ENCODE data around the gene ATM.
"Not testable (repeated sequence)": the region's sequence is repeated elsewhere in the genome, so short reads cannot be mapped to it uniquely, and the experiment has no call there.

ATM gene

DNA sequence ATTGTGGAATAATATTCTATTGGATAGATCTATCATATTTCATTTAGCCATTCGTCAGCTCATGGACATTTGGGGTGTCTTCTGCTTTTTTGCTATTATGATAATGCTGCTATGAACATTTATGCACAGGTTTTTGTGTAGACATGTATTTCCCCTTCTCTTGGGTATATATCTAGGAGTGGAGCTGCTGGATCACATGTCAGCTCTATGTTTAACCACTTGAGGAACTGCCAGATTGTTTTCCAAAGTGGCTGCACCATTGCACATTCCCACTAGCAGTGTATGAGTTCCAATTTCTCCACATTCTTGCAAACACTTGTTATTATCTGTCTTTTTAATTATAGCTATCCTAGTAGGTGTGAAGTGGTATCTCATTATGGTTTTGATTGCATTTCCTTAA is 169.5 kb downstream of the ATM start:
- TF ChIP-seq, protein P1, sequence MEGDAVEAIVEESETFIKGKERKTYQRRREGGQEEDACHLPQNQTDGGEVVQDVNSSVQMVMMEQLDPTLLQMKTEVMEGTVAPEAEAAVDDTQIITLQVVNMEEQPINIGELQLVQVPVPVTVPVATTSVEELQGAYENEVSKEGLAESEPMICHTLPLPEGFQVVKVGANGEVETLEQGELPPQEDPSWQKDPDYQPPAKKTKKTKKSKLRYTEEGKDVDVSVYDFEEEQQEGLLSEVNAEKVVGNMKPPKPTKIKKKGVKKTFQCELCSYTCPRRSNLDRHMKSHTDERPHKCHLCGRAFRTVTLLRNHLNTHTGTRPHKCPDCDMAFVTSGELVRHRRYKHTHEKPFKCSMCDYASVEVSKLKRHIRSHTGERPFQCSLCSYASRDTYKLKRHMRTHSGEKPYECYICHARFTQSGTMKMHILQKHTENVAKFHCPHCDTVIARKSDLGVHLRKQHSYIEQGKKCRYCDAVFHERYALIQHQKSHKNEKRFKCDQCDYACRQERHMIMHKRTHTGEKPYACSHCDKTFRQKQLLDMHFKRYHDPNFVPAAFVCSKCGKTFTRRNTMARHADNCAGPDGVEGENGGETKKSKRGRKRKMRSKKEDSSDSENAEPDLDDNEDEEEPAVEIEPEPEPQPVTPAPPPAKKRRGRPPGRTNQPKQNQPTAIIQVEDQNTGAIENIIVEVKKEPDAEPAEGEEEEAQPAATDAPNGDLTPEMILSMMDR (IDR thresholded peaks at IDR 0.05), result no peak
- no peak for DNase-seq (ENCODE audit: low spot score)
- no peak overlapping the region for H3K4me3 ChIP-seq

DNA sequence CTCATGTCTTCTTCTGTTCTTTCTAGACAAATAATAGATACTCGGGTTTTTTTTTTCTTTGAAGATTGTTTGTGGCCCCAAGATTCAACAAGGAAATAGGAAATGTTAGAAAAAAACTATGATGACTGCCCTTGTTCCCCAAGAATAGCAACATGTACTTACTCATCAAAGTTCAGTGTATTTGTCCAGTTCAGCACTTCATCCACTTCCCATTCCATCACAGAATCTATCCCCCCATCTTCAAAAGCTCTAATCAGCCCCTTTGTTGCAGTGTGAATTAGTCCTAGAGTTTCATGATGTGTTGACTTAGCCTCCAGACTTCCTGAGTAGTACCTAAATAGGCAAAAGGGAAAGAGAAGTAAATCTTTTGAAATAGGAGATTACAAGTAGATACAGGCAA is 170.2 kb downstream of the ATM start:
- TF ChIP-seq, protein P1 (IDR thresholded peaks at IDR 0.05), result no peak
- Histone ChIP-seq H3K27ac (no peak overlapping the region), H3K4me3 (no peak overlapping the region)
- no peak for DNase-seq (ENCODE audit: low spot score)

More for the DNA sequence above, 169.5 kb downstream of the ATM start:
- H3K27ac ChIP-seq, result no peak overlapping the region

DNA sequence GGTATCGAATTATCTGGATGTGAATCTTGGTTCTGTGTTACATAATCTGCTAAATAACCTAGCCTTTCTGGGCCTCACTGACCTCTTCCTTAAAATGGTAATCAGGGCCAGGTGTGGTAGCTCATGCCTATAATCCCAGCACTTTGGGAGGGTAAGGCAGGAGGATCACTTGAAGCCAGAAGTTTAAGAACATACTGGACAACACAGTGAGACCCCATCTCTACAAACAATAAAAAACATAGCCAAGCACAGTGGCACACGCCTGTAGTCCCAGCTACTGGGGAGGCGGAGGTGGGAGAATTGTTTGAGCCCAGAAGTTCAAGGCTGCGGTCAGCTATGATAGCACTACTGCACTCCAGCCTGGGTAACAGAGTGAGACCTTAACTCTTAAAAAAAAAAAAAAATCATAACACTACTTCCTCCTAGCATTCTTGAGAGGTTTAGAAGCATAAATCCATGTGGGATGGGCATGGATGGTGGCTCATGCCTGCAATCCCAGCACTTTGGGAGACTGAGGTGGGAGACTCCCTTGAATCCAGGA is 171.9 kb downstream of the ATM start:
- TF ChIP-seq, protein P1 (IDR thresholded peaks at IDR 0.05), result no peak
- DNase-seq (ENCODE audit: low spot score), result no peak
- no peak overlapping the region for H3K27ac ChIP-seq
- H3K4me3 ChIP-seq, result no peak overlapping the region

DNA sequence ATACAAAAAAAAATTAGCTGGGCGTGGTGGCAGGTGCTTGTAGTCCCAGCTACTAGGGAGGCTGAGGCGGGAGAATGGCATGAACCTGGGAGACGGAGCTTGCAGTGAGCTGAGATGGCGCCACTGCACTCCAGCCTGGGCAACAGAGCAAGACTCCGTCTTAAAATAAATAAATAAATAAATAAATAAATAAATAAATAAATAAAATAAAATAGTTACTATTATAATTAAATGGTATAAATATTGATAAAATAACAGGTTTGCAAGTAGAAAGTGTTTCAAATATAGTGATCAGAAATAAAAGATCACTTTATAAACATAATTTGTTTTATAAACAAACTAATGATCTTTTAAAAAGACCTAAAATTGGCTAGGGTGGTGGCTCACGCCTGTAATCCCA is 173.8 kb downstream of the ATM start:
- H3K4me3 ChIP-seq; H3K27ac ChIP-seq; DNase-seq (ENCODE audit: low spot score): not testable (repeated sequence)

DNA sequence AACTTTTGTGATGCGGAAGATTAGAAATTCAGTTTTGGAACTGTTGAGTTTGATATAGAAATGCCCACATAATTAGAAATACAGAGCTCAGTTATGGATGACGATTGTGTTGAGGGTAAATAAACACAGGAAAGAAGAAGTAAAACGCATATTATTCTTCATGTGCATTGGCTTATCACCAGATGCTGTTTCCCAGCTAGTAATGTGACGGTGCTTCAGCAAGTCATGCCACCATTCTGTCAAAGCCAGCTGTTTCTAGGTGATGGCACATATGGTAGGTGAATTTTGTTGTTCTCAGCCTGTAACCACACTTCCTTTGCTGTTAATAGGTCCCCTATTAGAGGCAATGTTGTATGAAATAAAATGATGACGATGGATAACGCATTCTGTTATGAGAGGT is 175.6 kb downstream of the ATM start:
- H3K27ac ChIP-seq, result no peak overlapping the region
- no peak overlapping the region for H3K4me3 ChIP-seq
- no peak for DNase-seq (ENCODE audit: low spot score)
- TF ChIP-seq, protein P1 (IDR thresholded peaks at IDR 0.05), result no peak

DNA sequence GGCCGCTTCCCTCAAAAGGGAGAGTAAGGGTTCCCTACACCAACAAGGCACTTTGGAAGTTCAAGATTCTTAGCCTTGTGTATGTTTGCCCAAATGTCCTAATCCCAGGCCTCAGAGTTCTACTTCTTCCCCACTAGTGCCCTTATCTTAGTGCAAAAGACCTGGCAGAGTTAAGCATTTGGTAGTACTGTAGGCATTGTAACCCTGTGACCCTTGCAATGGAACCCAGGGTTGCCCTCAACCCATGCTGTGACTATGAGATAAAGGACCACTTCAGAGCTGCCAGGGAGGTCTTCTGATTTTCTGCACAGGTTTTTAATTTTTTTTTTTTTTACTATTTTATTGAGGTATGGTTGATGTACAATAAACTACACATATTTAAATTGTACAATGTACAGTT is 179.4 kb downstream of the ATM start:
- H3K27ac ChIP-seq, result no peak overlapping the region
- DNase-seq (ENCODE audit: low spot score), result no peak
- H3K4me3 ChIP-seq, result no peak overlapping the region
- TF ChIP-seq, protein P1 (IDR thresholded peaks at IDR 0.05), result no peak

DNA sequence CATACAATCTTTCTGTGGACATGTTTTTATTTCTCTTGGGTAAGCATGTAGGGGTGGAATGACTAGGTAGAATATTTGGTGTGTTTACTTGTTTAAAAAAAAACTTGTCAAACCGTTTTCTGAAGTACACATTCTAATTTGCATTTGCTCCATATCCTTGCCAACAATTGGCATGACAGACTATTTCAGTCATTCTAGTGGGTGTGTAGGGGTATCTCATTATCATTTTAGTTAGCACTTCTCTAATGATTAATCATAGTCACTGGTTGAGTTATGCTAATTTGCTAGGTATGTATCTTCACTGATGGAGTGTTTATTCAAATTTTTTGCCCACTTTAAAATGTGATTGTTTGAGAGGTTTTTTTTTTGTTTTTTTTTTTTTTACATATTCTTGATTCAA is 180.2 kb downstream of the ATM start:
- H3K27ac ChIP-seq, result no peak overlapping the region
- TF ChIP-seq, protein P1 (IDR thresholded peaks at IDR 0.05), result no peak
- no peak overlapping the region for H3K4me3 ChIP-seq
- no peak for DNase-seq (ENCODE audit: low spot score)

DNA sequence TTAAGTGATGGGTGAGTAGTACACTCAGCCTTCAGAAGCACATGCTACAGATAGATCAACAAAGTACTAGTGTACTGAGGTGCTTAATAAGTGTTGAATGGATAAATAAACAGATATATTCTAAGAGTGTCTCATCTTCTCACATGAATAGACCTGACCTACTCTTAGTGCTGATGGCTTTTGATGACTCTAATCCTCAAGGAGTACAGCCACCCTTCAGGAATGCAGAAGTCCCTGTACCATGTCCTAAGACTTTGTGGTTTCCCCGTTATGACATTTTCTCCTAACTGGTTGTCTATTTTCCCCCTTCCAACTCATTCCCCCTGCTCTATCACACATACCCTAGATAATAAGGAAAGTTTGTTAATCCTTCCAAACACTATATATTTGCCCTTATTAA is 182.8 kb downstream of the ATM start:
- DNase-seq (ENCODE audit: low spot score), result no peak
- no peak overlapping the region for H3K27ac ChIP-seq
- TF ChIP-seq, protein P1 (IDR thresholded peaks at IDR 0.05), result no peak
- no peak overlapping the region for H3K4me3 ChIP-seq

Data from coronary artery (tissue), 2 donors.